Effector CD8-positive, alpha-beta T cell (primary cell): ENCODE measurements around the gene CIDEA.

Experiments
- DNase-seq: peaks from one replicate; lab custom pipeline; 2025; lab: John Stamatoyannopoulos, UW

CIDEA gene

DNA sequence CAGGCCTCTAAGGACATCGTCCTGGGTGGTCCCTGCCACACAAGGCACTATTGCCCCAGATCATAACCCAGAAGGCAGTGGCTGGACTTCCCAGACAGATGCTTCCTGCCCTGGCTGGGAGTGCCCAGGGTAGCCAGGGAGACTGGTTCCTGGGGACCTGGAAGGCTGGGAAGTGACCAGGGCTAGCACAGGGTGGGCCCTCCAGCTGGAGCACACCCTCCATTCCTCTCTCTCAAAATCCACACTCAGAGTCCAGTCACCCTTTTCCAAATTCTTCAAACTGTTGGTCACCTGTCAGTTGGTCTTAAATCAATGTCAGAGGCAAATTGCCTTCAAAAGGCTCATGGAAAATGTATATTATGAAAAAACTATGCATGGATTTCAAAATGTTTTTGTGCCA is 42.3 kb downstream of the CIDEA start:
- no peak for DNase-seq

- no peak for DNase-seq
Measured at GRCh38 chr18:12299862-12300261, 45.7 kb downstream of the CIDEA start.

DNA sequence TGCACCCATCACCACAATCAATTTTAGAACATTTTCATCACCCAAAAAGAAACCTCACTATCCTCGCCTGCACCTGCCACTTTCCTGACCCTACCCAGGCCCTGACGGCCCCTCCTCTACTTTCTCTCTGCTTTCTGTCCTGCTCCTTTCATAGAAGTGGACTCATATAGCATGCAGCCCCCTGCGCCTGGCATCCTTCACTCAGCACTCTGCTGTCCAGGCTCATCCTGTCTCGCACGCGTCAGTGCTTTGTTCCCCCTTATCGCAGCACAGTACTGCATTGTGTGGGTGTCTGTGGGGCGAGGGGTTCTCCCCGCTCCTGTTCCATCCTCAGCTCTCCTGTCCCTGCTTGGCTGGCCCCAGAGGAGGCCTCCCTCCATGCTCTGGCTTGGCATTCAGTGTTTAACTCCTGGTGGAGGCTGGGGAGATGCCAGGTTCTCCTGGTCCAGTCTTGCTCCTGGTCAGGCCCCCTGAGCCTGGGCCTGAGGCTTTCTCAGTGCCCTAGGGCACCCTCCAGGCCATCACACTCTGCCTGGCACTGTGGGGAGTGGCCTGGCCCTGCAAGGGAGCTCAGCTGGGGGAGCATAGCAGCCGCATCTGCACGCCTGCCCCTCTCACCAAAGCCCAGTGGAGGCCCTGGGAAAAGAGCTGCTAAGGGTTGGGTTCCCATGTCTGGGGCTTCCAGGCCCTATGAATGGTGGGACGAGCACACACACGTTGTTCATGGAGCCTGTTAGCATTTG is 47.3 kb downstream of the CIDEA start:
- DNase-seq: no peak

- DNase-seq: no peak
Measured at GRCh38 chr18:12302391-12303147, 48.4 kb downstream of the CIDEA start.

DNA sequence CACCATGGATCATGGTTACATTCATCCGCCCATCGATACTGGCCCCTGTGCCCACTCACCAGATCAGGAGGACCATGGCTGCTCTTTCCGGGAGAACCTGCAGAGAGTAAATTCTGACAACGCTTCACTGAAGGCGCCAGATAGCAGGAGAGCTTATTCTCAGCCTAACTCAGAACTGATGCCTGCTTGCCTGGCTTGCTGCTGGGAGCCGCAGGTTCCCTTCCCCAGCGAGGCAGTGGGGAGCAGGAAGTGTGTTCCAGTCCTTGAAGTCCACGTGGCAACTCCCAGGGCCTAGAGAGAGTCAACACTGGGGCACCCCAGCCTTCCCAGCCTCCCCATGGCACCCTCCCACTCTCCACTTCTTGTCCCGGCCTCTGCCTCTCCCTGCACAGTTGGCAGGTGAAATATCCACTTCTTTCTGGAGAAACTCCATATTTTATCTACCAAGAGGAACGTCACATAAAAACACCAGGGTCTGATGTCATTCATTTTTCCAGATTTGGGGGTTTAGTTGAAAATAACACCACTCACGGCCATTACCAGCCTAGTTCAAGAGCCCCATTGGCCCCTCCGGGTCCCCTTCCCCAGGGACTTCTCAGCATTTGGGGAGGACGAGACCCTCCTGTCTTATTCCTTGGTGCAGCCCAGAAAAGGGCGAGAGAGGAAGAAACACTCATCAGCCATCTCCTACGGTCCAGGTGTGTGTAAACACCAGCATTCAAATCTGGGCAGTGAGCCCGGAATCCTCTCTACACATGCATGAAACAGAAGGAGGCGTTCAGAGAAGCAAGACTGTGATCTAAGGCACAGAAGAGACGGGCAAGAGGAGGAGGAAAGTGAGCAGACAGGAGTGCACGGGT is 50.4 kb downstream of the CIDEA start:
- no peak for DNase-seq

GRCh38 chr18:12305211-12305610 is 51.0 kb downstream of the CIDEA start:
- no peak for DNase-seq

GRCh38 chr18:12305930-12306629 is 51.9 kb downstream of the CIDEA start:
- DNase-seq: no peak

GRCh38 chr18:12306752-12307700 is 52.9 kb downstream of the CIDEA start:
- DNase-seq: no peak

DNA sequence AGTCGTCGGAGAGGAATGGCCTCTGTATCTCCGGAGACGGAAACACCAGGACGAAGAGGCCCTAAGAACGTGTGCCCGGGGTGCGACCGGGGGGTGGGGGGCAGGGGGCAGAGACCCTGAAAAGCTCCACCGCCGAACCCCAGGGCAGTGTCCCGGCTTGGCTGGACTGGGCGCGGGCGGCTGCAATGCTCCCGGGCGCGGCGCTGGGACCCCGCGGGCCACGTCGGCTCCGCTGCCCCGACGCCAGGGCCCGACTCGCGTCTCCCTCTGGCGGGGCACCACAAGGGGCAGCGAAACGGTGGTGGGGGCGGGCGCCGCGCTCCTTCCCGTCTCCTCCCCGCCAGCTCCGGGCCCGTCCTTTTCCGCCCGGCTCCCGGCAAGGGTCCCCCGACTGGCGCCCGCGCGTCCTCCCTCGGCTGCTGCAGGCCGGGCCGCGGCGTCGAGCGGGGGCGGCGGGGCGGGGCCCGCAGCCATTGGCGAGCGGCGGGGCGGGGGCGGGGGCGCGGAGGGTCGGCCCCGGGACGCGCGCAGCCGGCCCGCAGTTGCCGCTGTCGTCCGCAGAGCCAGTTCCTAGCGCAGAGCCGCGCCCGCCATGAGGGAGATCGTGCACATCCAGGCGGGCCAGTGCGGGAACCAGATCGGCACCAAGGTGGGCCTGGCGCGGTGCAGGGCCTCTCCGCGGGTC is 53.7 kb downstream of the CIDEA start, which contains the start of gene TUBB6:
TSS of gene TUBB6 (plus strand) at position 541 of the 685 bp plus-strand sequence. CDS start at position 593, 52 bp downstream.
- no peak for DNase-seq

- DNase-seq: no peak
Measured at GRCh38 chr18:12308386-12309100, 54.4 kb downstream of the CIDEA start.

- DNase-seq: no peak
Measured at GRCh38 chr18:12309683-12310198, 55.6 kb downstream of the CIDEA start.

DNA sequence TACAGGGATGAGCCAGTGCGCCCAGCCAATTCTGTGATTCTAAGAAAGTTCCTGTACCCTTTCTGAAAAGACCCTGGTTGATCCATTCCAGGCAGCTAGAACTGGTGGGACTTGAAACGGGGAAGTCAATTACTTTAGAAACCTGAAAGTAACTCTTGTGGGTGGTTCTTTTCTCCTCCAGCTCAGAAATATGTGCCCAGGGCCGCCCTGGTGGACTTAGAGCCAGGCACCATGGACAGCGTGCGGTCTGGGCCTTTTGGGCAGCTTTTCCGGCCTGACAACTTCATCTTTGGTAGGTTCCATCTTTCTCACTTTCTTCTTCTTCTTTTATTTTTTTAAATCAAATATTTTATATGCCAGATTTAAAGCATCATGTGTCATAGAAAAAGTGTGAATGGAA is 56.6 kb downstream of the CIDEA start:
- no peak for DNase-seq

- DNase-seq: no peak
Measured at GRCh38 chr18:12312976-12313375, 58.8 kb downstream of the CIDEA start.

- no peak for DNase-seq
Measured at GRCh38 chr18:12313530-12314245, 59.5 kb downstream of the CIDEA start.

DNA sequence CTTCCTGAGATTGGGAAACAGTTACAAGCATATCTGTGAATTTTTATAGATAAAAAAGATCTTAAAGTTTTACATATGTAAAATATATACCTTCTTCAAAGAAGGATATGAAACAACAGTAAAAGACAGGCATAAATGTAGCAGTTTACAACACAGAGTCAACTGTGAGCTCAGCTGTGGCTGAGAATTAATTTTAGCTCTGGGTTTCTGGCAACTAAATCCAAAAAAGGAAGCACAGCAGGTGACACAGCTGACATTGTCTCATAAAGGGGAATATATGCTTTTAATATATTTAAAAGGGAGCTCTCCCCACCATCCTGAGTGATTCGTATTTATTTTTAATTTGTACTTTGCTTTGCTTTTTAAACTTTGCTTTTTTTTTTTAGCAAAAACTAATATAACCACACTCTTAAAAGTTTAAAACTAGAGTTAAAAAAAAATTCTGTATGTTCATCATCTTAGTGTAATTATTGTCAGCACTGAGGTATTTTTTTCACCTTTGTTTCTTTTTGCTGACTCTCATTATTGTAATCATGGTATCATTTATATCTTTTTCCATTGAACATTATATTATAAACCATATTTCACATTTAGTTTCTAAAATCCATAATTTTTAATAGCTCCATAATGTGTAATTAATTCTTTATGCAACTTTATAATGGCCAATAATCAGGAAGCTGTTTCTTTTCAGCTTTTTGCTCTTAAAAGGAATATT is 60.6 kb downstream of the CIDEA start:
- DNase-seq: no peak

GRCh38 chr18:12315490-12315889 is 61.3 kb downstream of the CIDEA start:
- DNase-seq: no peak

DNA sequence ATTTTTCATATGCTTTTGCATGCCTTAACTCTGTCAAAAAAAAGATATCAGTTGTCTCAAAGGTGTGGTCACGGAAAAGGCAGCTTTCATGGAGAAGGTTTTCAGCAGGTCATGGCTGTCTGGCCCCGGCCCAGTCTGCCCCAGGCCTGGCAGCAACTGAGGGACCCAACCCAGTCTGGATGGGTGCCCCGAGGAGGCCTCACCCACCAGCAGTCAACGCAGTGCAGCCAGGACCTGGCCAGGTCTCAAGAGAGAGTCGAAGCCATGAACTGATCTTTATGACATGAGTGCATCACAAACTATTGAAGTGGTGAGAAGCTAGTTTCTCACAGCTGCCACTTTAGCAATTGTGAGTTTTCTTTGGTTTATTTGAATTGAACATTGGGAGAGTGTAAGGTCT is 61.8 kb downstream of the CIDEA start:
- no peak for DNase-seq
